SU-DHL-6 (cell line): ENCODE data around the gene RHOJ.

ENCODE experiments used
- H2AFZ ChIP-seq: fragments of 200-600 bp; sonication (generic); 2 replicates; pipeline ENCODE4 v1.6.1; 2014; ENCODE audit warnings: low read depth, mild to moderate bottlenecking, moderate library complexity, mixed read lengths, antibody characterized with exemption, low read length; ENCODE audit not compliant: severe bottlenecking
- H3F3A ChIP-seq: fragments of 200-600 bp; shearing (Covaris generic); 2 replicates; pipeline ENCODE4 v1.6.0; 2016; ENCODE audit warnings: antibody characterized with exemption, mild to moderate bottlenecking; ENCODE audit not compliant: insufficient read depth
- H3K27ac ChIP-seq: fragments of 200-600 bp; sonication (generic); 2 replicates; pipeline ENCODE4 v1.5.1; 2016; ENCODE audit warnings: low read depth, mild to moderate bottlenecking, low read length, moderate library complexity, mixed read lengths
- H3K27me3 ChIP-seq: fragments of 200-600 bp; sonication (generic), shearing (Covaris generic); 2 replicates; pipeline ENCODE4 v1.6.0; 2014; ENCODE audit warnings: mild to moderate bottlenecking, low read length
- H3K36me3 ChIP-seq: fragments of 200-600 bp; sonication (generic); 2 replicates; pipeline ENCODE4 v1.6.1; 2014; ENCODE audit warnings: mild to moderate bottlenecking, low read length, mixed read lengths
- H3K4me2 ChIP-seq: fragments of 300-600, 200-600 bp; shearing (Covaris generic), sonication (generic); 2 replicates; pipeline ENCODE4 v1.6.0; 2014; ENCODE audit warnings: low read length, low read depth, mild to moderate bottlenecking; ENCODE audit not compliant: poor library complexity, severe bottlenecking
- H3K4me3 ChIP-seq: fragments of 200-600 bp; sonication (generic); 2 replicates; pipeline ENCODE4 v1.5.1; 2014; ENCODE audit warnings: antibody characterized with exemption, low read length, mild to moderate bottlenecking, mixed read lengths; ENCODE audit not compliant: insufficient read depth, poor library complexity, severe bottlenecking
- H3K79me2 ChIP-seq: fragments of 200-600 bp; sonication (generic); 2 replicates; pipeline ENCODE4 v1.6.1; 2014; ENCODE audit warnings: mild to moderate bottlenecking, low read length, moderate library complexity; ENCODE audit not compliant: insufficient read depth
- H3K9ac ChIP-seq: fragments of 200-600 bp; sonication (generic); 2 replicates; pipeline ENCODE4 v1.7.0; 2014; ENCODE audit warnings: mild to moderate bottlenecking, low read length
- H3K9me2 ChIP-seq: fragments of 200-600 bp; sonication (generic); replicated peaks from 2 replicates; pipeline ENCODE4 v1.6.1; 2014; ENCODE audit warnings: low read length; ENCODE audit not compliant: insufficient read depth
- H3K9me3 ChIP-seq: fragments of 200-600 bp; sonication (generic); 2 replicates; pipeline ENCODE4 v1.6.1; 2014; ENCODE audit warnings: low read length, mixed read lengths; ENCODE audit not compliant: insufficient read depth
- H4K20me1 ChIP-seq: fragments of 200-600 bp; sonication (generic); 2 replicates; pipeline ENCODE4 v1.6.1; 2014; ENCODE audit warnings: low read depth, mild to moderate bottlenecking, antibody characterized with exemption, low read length, moderate library complexity, mixed read lengths
- EZH2phosphoT487 ChIP-seq: fragments of 200-600 bp; sonication (generic), shearing (Covaris generic); conservative IDR thresholded peaks from 2 replicates; pipeline ENCODE4 v1.6.1; 2018; ENCODE audit warnings: mild to moderate bottlenecking, antibody characterized with exemption, low read length, moderate library complexity, mixed read lengths
- TF ChIP-seq, protein P1 (sequence below): fragments of 200-600 bp; sonication (generic); IDR thresholded peaks from one replicate; pipeline ENCODE4 v1.5.1; 2017; ENCODE audit warnings: antibody characterized with exemption, mild to moderate bottlenecking, low read length, moderate library complexity; ENCODE audit not compliant: insufficient read depth, poor library complexity, severe bottlenecking

The RHOJ gene

DNA sequence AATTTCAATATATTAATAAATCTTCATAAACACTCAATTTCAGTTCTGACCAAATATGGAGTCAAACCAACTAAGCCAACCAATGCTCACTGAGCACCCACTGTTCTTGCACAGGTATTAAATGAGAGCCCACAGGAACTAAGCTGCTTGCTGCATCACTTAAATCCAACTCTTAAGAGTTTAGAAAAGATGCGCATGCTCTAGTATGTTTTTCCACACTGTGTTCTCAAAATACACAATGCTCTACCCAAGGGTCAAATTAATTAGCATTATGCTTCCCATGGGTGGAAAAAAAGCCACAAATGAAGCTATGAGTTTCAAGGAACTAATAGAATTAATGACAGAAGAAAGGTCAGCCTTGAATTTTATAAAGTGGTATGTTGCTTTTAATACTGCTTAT, 118.2 kb downstream of the RHOJ start:
- Histone ChIP-seq H3K79me2 (no peaks in the 10 kb centered on the region), H3K4me3 (no peak overlapping the region), H3K36me3 (no peaks in the 10 kb centered on the region), H3K9me3 (no peaks in the 10 kb centered on the region), H3K27me3 (no peaks in the 10 kb centered on the region), H3K9ac (no peak overlapping the region), H3K4me2 (no peak overlapping the region), H4K20me1 (no peaks in the 10 kb centered on the region), H3K9me2 (no peaks in the 10 kb centered on the region), H2AFZ (no peak overlapping the region), H3K27ac (no peak overlapping the region), H3F3A (no peaks in the 10 kb centered on the region)
- TF ChIP-seq, protein P1, sequence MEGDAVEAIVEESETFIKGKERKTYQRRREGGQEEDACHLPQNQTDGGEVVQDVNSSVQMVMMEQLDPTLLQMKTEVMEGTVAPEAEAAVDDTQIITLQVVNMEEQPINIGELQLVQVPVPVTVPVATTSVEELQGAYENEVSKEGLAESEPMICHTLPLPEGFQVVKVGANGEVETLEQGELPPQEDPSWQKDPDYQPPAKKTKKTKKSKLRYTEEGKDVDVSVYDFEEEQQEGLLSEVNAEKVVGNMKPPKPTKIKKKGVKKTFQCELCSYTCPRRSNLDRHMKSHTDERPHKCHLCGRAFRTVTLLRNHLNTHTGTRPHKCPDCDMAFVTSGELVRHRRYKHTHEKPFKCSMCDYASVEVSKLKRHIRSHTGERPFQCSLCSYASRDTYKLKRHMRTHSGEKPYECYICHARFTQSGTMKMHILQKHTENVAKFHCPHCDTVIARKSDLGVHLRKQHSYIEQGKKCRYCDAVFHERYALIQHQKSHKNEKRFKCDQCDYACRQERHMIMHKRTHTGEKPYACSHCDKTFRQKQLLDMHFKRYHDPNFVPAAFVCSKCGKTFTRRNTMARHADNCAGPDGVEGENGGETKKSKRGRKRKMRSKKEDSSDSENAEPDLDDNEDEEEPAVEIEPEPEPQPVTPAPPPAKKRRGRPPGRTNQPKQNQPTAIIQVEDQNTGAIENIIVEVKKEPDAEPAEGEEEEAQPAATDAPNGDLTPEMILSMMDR: no peak
- TF ChIP-seq EZH2phosphoT487: no peak

DNA sequence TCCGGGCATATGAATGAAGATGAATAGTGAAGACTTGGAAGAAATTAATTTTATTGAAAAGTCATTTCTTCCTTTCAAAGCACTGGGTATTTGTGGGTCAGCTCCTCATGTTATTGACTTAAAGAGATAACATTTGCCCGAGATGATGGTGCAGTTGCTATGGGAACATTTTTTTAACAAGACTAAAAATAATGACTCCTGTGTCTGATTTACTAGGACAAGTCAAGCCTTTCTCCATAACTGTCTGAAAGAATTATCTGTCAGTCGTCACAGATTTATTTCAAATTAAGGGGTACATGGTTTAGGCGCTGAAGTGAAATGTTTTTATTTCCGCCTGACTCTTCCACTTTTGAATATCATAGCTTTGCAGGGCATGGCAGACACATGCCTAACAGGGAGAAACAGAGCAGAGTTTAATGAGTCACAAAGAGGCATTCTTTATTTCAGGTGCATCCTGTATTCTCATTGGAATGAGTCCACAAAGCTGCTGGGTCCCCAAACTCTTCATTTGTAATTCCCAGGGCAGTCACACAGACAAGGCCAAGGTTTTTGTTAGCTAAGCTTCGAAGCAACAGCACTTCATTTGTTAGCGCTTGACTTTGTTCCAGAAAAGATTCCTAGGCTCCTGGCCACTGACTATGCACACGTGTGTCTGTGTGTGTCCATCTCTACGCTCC, 118.8 kb downstream of the RHOJ start:
- Histone ChIP-seq H3K79me2 (no peaks in the 10 kb centered on the region), H4K20me1 (no peaks in the 10 kb centered on the region), H3K9me2 (no peaks in the 10 kb centered on the region), H3K36me3 (no peaks in the 10 kb centered on the region), H3K27ac (no peak overlapping the region), H3K4me3 (no peak overlapping the region), H3K9me3 (no peaks in the 10 kb centered on the region), H2AFZ (no peak overlapping the region), H3F3A (no peaks in the 10 kb centered on the region), H3K4me2 (no peak overlapping the region), H3K27me3 (no peaks in the 10 kb centered on the region), H3K9ac (no peak overlapping the region)
- no peak for TF ChIP-seq EZH2phosphoT487
- TF ChIP-seq, protein P1: no peak

DNA sequence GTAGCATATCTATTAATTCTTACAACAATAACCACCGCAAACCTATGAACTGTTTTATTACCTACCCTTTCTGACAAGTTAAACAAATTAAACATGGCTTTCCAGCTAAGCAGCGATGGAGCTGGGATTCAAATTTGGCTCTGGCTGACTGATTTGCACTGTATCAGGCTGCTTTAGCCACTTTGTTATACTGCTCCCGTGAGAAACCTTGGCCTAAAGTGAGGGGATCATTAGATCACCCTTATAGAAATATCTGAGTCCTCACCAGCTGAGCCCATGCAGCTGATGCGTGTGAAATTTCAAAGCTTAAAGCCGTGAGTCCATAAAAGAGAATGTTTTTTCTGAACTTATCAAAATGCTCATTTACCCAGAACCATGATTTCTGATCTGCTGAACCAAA, 122.6 kb downstream of the RHOJ start:
- no peaks in the 10 kb centered on the region for H3K27me3 ChIP-seq
- no peaks in the 10 kb centered on the region for H3K9me2 ChIP-seq
- TF ChIP-seq, protein P1: no peak
- no peak for TF ChIP-seq EZH2phosphoT487
- no peaks in the 10 kb centered on the region for H4K20me1 ChIP-seq
- no peaks in the 10 kb centered on the region for H3K9me3 ChIP-seq
- no peaks in the 10 kb centered on the region for H3K36me3 ChIP-seq
- no peaks in the 10 kb centered on the region for H3F3A ChIP-seq
- H3K27ac ChIP-seq: no peak overlapping the region
- no peaks in the 10 kb centered on the region for H3K79me2 ChIP-seq
- no peak overlapping the region for H3K9ac ChIP-seq
- H3K4me3 ChIP-seq: no peak overlapping the region
- H2AFZ ChIP-seq: no peak overlapping the region
- H3K4me2 ChIP-seq: no peak overlapping the region
